PC-3 (cell line): ENCODE measurements around the gene DMD. TPM values are rescaled to one million over a fixed set of nuclear protein-coding genes. Genes with fewer than 3 reads are reported as not detected.

Experiments used
- ATAC-seq: fragments of 200-7000 bp; cut with Tn5 transposase; 2 replicates; pipeline ENCODE4 v1.9.1; 2020; ENCODE audit warnings: mild to moderate bottlenecking, moderate library complexity
- BruUV-seq: library from RNA; stranded (reverse); fragments of 400-500 nt; replicated peaks from 2 replicates; lab custom pipeline; 2021; lab: Mats Ljungman, UMichigan
- CTCF ChIA-PET: fragments of 300-600 bp; sonication (Branson Sonifier 250); formaldehyde crosslinking; loops from one replicate; lab custom pipeline; 2022; ENCODE audit warnings: antibody characterized with exemption; lab: Charles Lee
- POLR2A ChIA-PET: fragments of 300-600 bp; sonication (Branson Sonifier 250); formaldehyde crosslinking; loops from one replicate; lab custom pipeline; 2022; ENCODE audit warnings: antibody characterized with exemption; ENCODE audit not compliant: unreplicated experiment; lab: Charles Lee
- DNase-seq: peaks from one replicate; pipeline ENCODE4 v3.0.0-alpha.2; 2015
- H2AFZ ChIP-seq: fragments of 300-600 bp; sonication (generic); 2 replicates; pipeline ENCODE4 v1.6.0; 2016; ENCODE audit warnings: antibody characterized with exemption, low read length
- H3F3A ChIP-seq: fragments of 300-600 bp; sonication (generic); one replicate; pipeline ENCODE4 v1.6.0; 2017; ENCODE audit warnings: antibody characterized with exemption, low read length, control low read depth, mild to moderate bottlenecking; ENCODE audit not compliant: unreplicated experiment
- H3K27ac ChIP-seq: fragments of 300-600 bp; sonication (generic); 2 replicates; pipeline ENCODE4 v1.5.1; 2016; ENCODE audit warnings: mild to moderate bottlenecking, low read length
- H3K27me3 ChIP-seq: fragments of 300-600 bp; sonication (generic); 2 replicates; pipeline ENCODE4 v1.6.1; 2016; ENCODE audit warnings: low read length, mixed read lengths
- H3K36me3 ChIP-seq: fragments of 300-600 bp; sonication (generic); 2 replicates; pipeline ENCODE4 v1.6.1; 2016; ENCODE audit warnings: low read depth, mixed run types, low read length, mixed read lengths
- H3K4me1 ChIP-seq: fragments of 300-600 bp; sonication (generic); 2 replicates; pipeline ENCODE4 v1.5.1; 2016; ENCODE audit warnings: low read length; ENCODE audit not compliant: insufficient read depth
- H3K4me2 ChIP-seq: fragments of 300-600 bp; sonication (generic); 2 replicates; pipeline ENCODE4 v1.6.0; 2016; ENCODE audit warnings: low read length
- H3K4me3 ChIP-seq: fragments of 300-600 bp; sonication (generic); 2 replicates; pipeline ENCODE4 v1.5.1; 2016; ENCODE audit warnings: mild to moderate bottlenecking, low read length, mixed read lengths
- H3K79me2 ChIP-seq: fragments of 300-600 bp; sonication (generic); 2 replicates; pipeline ENCODE4 v1.6.1; 2017; ENCODE audit warnings: low read length, mixed read lengths
- H3K9ac ChIP-seq: fragments of 300-600 bp; sonication (generic); 2 replicates; pipeline ENCODE4 v1.6.0; 2016; ENCODE audit warnings: mild to moderate bottlenecking, low read length
- H3K9me2 ChIP-seq: fragments of 300-600 bp; sonication (generic); replicated peaks from 2 replicates; pipeline ENCODE4 v1.6.1; 2016; ENCODE audit warnings: mixed run types, low read length, mixed read lengths
- H3K9me3 ChIP-seq: fragments of 300-600 bp; sonication (generic); 2 replicates; pipeline ENCODE4 v1.6.1; 2016; ENCODE audit warnings: low read length, mixed read lengths
- H4K20me1 ChIP-seq: fragments of 300-600 bp; sonication (generic); 2 replicates; pipeline ENCODE4 v1.6.1; 2016; ENCODE audit warnings: low read length, mixed read lengths
- CTCF ChIP-seq: fragments of 300-600 bp; sonication (generic); conservative IDR thresholded peaks from 2 replicates; pipeline ENCODE4 v1.5.1; 2017; ENCODE audit warnings: antibody characterized with exemption, low read depth, mild to moderate bottlenecking, low read length
- EZH2 ChIP-seq: fragments of 300-600 bp; sonication (generic); IDR thresholded peaks from one replicate; pipeline ENCODE4 v1.6.1; 2017; ENCODE audit warnings: antibody characterized with exemption, mild to moderate bottlenecking, low read length; ENCODE audit not compliant: unreplicated experiment
- EZH2phosphoT487 ChIP-seq: fragments of 300-600 bp; sonication (generic); IDR thresholded peaks from 2 replicates; pipeline ENCODE4 v1.6.1; 2018; ENCODE audit warnings: mild to moderate bottlenecking, antibody characterized with exemption, low read length, borderline replicate concordance
- intact Hi-C: fragments of 100-400 bp; cut with micrococcal nuclease; formaldehyde crosslinking; loops from 2 replicates; pipeline ENCODE4 v1.9.0; 2023
- total RNA-seq: library from RNA; depleted of rRNA; stranded (reverse); fragments of >200 nt; gene quantifications from 2 replicates; pipeline ENCODE4 v1.2.3, GENCODE V29; 2014

DMD gene
- total RNA-seq, 1 experiment from 2014 or later: not detected

GRCh38 chrX:32873786-32874185 lies 337.6 kb downstream of the DMD start:
- Histone ChIP-seq H3K9me3 (no peaks in the 10 kb centered on the region), H3K36me3 (no peaks in the 10 kb centered on the region), H3K27ac (no peak overlapping the region), H3K79me2 (no peaks in the 10 kb centered on the region), H3K9ac (no peak overlapping the region), H3K4me3 (no peak overlapping the region), H3K9me2 (no peaks in the 10 kb centered on the region), H3K4me1 (no peaks in the 10 kb centered on the region), H2AFZ (no peak overlapping the region), H3K27me3 (no peaks in the 10 kb centered on the region), H3K4me2 (no peak overlapping the region), H4K20me1 (no peaks in the 10 kb centered on the region), H3F3A (no peaks in the 10 kb centered on the region)
- no TSS peak for BruUV-seq
- TF ChIP-seq EZH2 (no peak), CTCF (no peak), EZH2phosphoT487 (no peak)
- ChIA-PET CTCF (no interaction called here), POLR2A (no interaction called here)
- intact Hi-C loops: no loop called here
- no peak for DNase-seq
- ATAC-seq: no peak

- no peak overlapping the region for H3K27ac ChIP-seq
- ATAC-seq (no peak), DNase-seq (no peak)
- intact Hi-C loops: no loop called here
- TF ChIP-seq CTCF (no peak), EZH2phosphoT487 (no peak)
- H3K9me2 ChIP-seq: no peaks in the 10 kb centered on the region
- H3K4me2 ChIP-seq: no peak overlapping the region
- no peak overlapping the region for H3K9ac ChIP-seq
- no TSS peak for BruUV-seq
- H4K20me1 ChIP-seq: no peaks in the 10 kb centered on the region
- ChIA-PET CTCF (no interaction called here), POLR2A (no interaction called here)
- H3K4me1 ChIP-seq: no peaks in the 10 kb centered on the region
- H3K36me3 ChIP-seq: no peaks in the 10 kb centered on the region
- H3K79me2 ChIP-seq: no peaks in the 10 kb centered on the region
- H3F3A ChIP-seq: no peaks in the 10 kb centered on the region
- H3K27me3 ChIP-seq: no peaks in the 10 kb centered on the region
- no peaks in the 10 kb centered on the region for H3K9me3 ChIP-seq
- H3K4me3 ChIP-seq: no peak overlapping the region
- no peak overlapping the region for H2AFZ ChIP-seq
Measured at GRCh38 chrX:32871636-32872035, 339.7 kb downstream of the DMD start.

- no TSS peak for BruUV-seq
- no peak for TF ChIP-seq CTCF
- TF ChIP-seq EZH2: no peak
- TF ChIP-seq EZH2phosphoT487: no peak
- DNase-seq (no peak), ATAC-seq (no peak)
- Histone ChIP-seq H3K4me1 (no peaks in the 10 kb centered on the region), H3K9me3 (no peaks in the 10 kb centered on the region), H2AFZ (no peak overlapping the region), H3K27ac (no peak overlapping the region), H3F3A (no peaks in the 10 kb centered on the region), H4K20me1 (no peaks in the 10 kb centered on the region), H3K9ac (no peak overlapping the region), H3K36me3 (no peaks in the 10 kb centered on the region), H3K9me2 (no peaks in the 10 kb centered on the region), H3K27me3 (no peaks in the 10 kb centered on the region), H3K79me2 (no peaks in the 10 kb centered on the region), H3K4me2 (no peak overlapping the region), H3K4me3 (no peak overlapping the region)
- CTCF ChIA-PET: no interaction called here
- POLR2A ChIA-PET: no interaction called here
- intact Hi-C loops: no loop called here
Measured at GRCh38 chrX:32868524-32868895, 342.8 kb downstream of the DMD start.
